Activated T-cell treated with anti-CD3 and anti-CD28 coated beads for 24 hours (primary cell): Measurements from ENCODE around the gene CNNM3.
"Not testable (repeated sequence)": the region's sequence is repeated elsewhere in the genome, so short reads cannot be mapped to it uniquely, and the experiment has no call there.

Source experiments
- DNase-seq: peaks from one replicate; pipeline ENCODE4 v3.0.0-alpha.2; 2020; ENCODE audit warnings: low read depth

Gene CNNM3

GRCh38 chr2:96816127-96816835 lies at the start of gene CNNM3:
Gene CNNM3 (plus strand): TSS chr2:96816268. CDS start chr2:96816278, 10 bp downstream.
- peak; percentile 93 for DNase-seq

- DNase-seq = no peak
Observed at GRCh38 chr2:96767135-96767871, 48.8 kb upstream of the CNNM3 start.

- no peak for DNase-seq
Observed at GRCh38 chr2:96768083-96768561, 47.9 kb upstream of the CNNM3 start.

- DNase-seq = no peak
Observed at GRCh38 chr2:96769814-96770213, 46.3 kb upstream of the CNNM3 start.

- DNase-seq = no peak
Observed at GRCh38 chr2:96770442-96771202, 45.4 kb upstream of the CNNM3 start.

GRCh38 chr2:96771796-96772618 lies 44.1 kb upstream of the CNNM3 start:
- no peak for DNase-seq

- DNase-seq = peak; percentile 14
Observed at GRCh38 chr2:96772903-96773671, 43.0 kb upstream of the CNNM3 start.

GRCh38 chr2:96773922-96774321 lies 42.1 kb upstream of the CNNM3 start:
- peak; percentile 27 for DNase-seq

- DNase-seq = no peak
Observed at GRCh38 chr2:96775160-96775559, 40.9 kb upstream of the CNNM3 start.

- DNase-seq = no peak
Observed at GRCh38 chr2:96783388-96783787, 32.7 kb upstream of the CNNM3 start.

GRCh38 chr2:96787411-96787810 lies 28.7 kb upstream of the CNNM3 start:
- no peak for DNase-seq

GRCh38 chr2:96788442-96789244 lies 27.4 kb upstream of the CNNM3 start:
- DNase-seq = no peak

GRCh38 chr2:96789245-96789617 lies 26.8 kb upstream of the CNNM3 start:
- DNase-seq = no peak

GRCh38 chr2:96792772-96793749 lies 23.0 kb upstream of the CNNM3 start:
- no peak for DNase-seq

GRCh38 chr2:96795076-96795475 lies 21.0 kb upstream of the CNNM3 start:
- DNase-seq = no peak

GRCh38 chr2:96796497-96796896 lies 19.6 kb upstream of the CNNM3 start:
- not testable (repeated sequence) for DNase-seq

GRCh38 chr2:96797066-96797625 lies 18.9 kb upstream of the CNNM3 start:
- DNase-seq = no peak
